HepG2 (cell line): ENCODE results near the gene CD34. TPM values are rescaled to one million over a fixed set of nuclear protein-coding genes. Genes with fewer than 3 reads are reported as not detected.

Experiments used
- ATAC-seq: fragments of 200-7000 bp; cut with Tn5 transposase; 3 replicates; pipeline ENCODE4 v1.9.1; 2020; ENCODE audit warnings: mild to moderate bottlenecking, moderate library complexity
- BruUV-seq: library from RNA; stranded (reverse); fragments of 400-500 nt; replicated peaks from 2 replicates; lab custom pipeline; 2021; lab: Mats Ljungman, UMichigan
- CTCF ChIA-PET: fragments of 300-600 bp; formaldehyde crosslinking; extraction: SDS; loops from one replicate; lab custom pipeline; 2021; ENCODE audit warnings: low total read pairs, inconsistent platforms, low intra/inter-chr PET ratio; lab: Yijun Ruan, JAX
- POLR2A ChIA-PET: fragments of 350-600 bp; sonication (Branson Sonifier 250); formaldehyde crosslinking; loops from one replicate; lab custom pipeline; 2020; ENCODE audit warnings: antibody characterized with exemption, inconsistent platforms; lab: Yijun Ruan, JAX
- DNase-seq: peaks from one replicate; pipeline ENCODE4 v3.0.0-alpha.2; 2015; ENCODE audit warnings: low spot score
- FAIRE-seq: peaks from 3 replicates; lab custom pipeline; 2011; peaks lifted over from hg19 to GRCh38; lab: Jason Lieb, UNC
- H2AFZ ChIP-seq: one replicate; pipeline ENCODE4 v1.6.1; 2011; ENCODE audit warnings: low read length, inconsistent platforms
- H3K27ac ChIP-seq: fragments of 300-600 bp; 3 replicates; pipeline ENCODE4 v1.8.0; 2011; ENCODE audit warnings: mixed run types, mild to moderate bottlenecking, mixed read lengths, low read length, inconsistent platforms; ENCODE audit not compliant: insufficient read depth; ENCODE audit errors: extremely low read length
- H3K27me3 ChIP-seq, 2 experiments: fragments of 200-600 bp in 1 of 2; 2 replicates in 1 of 2; 3 replicates in 1 of 2; pipeline versions ENCODE4 v1.6.0 to v1.8.0; 2011; ENCODE audit warnings: low read length in 2 of 2, mild to moderate bottlenecking in 2 of 2, moderate library complexity in 2 of 2, inconsistent platforms in 1 of 2; ENCODE audit not compliant: insufficient read depth in 2 of 2, control insufficient read depth in 1 of 2
- H3K36me3 ChIP-seq, 2 experiments: fragments of 200-600 bp in 1 of 2; replicated peaks in 1 of 2; 2 replicates in 1 of 2; 3 replicates in 1 of 2; pipeline versions ENCODE4 v1.5.1 to v1.8.0; 2011; ENCODE audit warnings: low read length in 2 of 2, inconsistent platforms in 1 of 2; ENCODE audit not compliant: insufficient read depth in 2 of 2, control insufficient read depth in 1 of 2
- H3K4me1 ChIP-seq: 2 replicates; pipeline ENCODE4 v1.5.1; 2012; ENCODE audit warnings: low read length, inconsistent platforms; ENCODE audit not compliant: insufficient read depth
- H3K4me2 ChIP-seq: 2 replicates; pipeline ENCODE4 v1.6.0; 2011; ENCODE audit warnings: low read depth, low read length, inconsistent platforms
- H3K4me3 ChIP-seq, 3 experiments: fragments of 200-600 bp in 1 of 3; sonication (generic), shearing (Covaris generic) in 1 of 3; replicated peaks in 1 of 3; 2 replicates each; pipeline ENCODE4 v1.5.1; 2011 to 2016; ENCODE audit warnings: low read length in 3 of 3, inconsistent platforms in 2 of 3, low read depth in 2 of 3, mild to moderate bottlenecking in 2 of 3, control low read depth in 1 of 3, mixed read lengths in 1 of 3; ENCODE audit not compliant: insufficient read depth in 1 of 3
- H3K79me2 ChIP-seq: one replicate; pipeline ENCODE4 v1.6.1; 2011; ENCODE audit warnings: low read length, inconsistent platforms; ENCODE audit not compliant: insufficient read depth
- H3K9ac ChIP-seq: 2 replicates; pipeline ENCODE4 v1.6.0; 2011; ENCODE audit warnings: mild to moderate bottlenecking, low read depth, low read length, inconsistent platforms; ENCODE audit not compliant: insufficient read depth
- H3K9me3 ChIP-seq: 2 replicates; pipeline ENCODE4 v1.5.1; 2012; ENCODE audit warnings: mild to moderate bottlenecking, low read length
- H4K20me1 ChIP-seq: 2 replicates; pipeline ENCODE4 v1.6.0; 2011; ENCODE audit warnings: inconsistent platforms, mild to moderate bottlenecking, low read length, moderate library complexity; ENCODE audit not compliant: insufficient read depth
- DNMT3B ChIP-seq: conservative IDR thresholded peaks from 2 replicates; pipeline ENCODE4 v1.6.1; 2016; ENCODE audit warnings: missing biosample characterization, control low read depth
- HHEX ChIP-seq: IDR thresholded peaks from 2 replicates; pipeline ENCODE4 v1.6.1; 2016; ENCODE audit warnings: control low read depth
- MAFK ChIP-seq, 2 experiments: IDR thresholded peaks in 1 of 2; conservative IDR thresholded peaks in 1 of 2; 2 replicates each; pipeline ENCODE4 v1.6.1; 2011; ENCODE audit warnings: improper control_type of control experiment in 2 of 2, low read length in 2 of 2
- NBN ChIP-seq: fragments of 450-650 bp; conservative IDR thresholded peaks from 2 replicates; pipeline ENCODE4 v1.6.1; 2017
- NCOR1 ChIP-seq: fragments of 200-600 bp; sonication (generic); IDR thresholded peaks from 2 replicates; pipeline ENCODE4 v1.7.0; 2017; ENCODE audit warnings: antibody characterized with exemption, low read length, borderline replicate concordance
- SNAI1 ChIP-seq: sonication (generic); formaldehyde crosslinking; IDR thresholded peaks from 2 replicates; pipeline ENCODE4 v1.5.0; 2020; ENCODE audit warnings: mild to moderate bottlenecking, missing genetic modification reagents, borderline replicate concordance
- SP1 ChIP-seq, 2 experiments: fragments of 450-650 bp in 1 of 2; sonication (generic) in 1 of 2; formaldehyde crosslinking in 1 of 2; IDR thresholded peaks; 2 replicates each; pipeline versions ENCODE4 v1.4.0 to v1.6.1; 2016 to 2020; ENCODE audit warnings: missing genetic modification reagents in 1 of 2
- ZNF101 ChIP-seq: sonication (generic); formaldehyde crosslinking; IDR thresholded peaks from 2 replicates; pipeline ENCODE4 v1.4.0; 2020; ENCODE audit warnings: mild to moderate bottlenecking, low read depth, missing genetic modification reagents, borderline replicate concordance
- ZNF34 ChIP-seq: sonication (generic); formaldehyde crosslinking; IDR thresholded peaks from 2 replicates; pipeline ENCODE4 v1.4.0; 2020; ENCODE audit warnings: mild to moderate bottlenecking, missing genetic modification reagents, borderline replicate concordance
- ZNF616 ChIP-seq: sonication (generic); formaldehyde crosslinking; IDR thresholded peaks from 2 replicates; pipeline ENCODE4 v1.5.0; 2020; ENCODE audit warnings: low read depth, mild to moderate bottlenecking, missing genetic modification reagents
- WGBS: methylation state at CpG from one replicate; pipeline ENCODE4 v1.1.6; 2017; ENCODE audit warnings: low lambda C conversion rate; 5-methylcytosine and 5-hydroxymethylcytosine counted together
- in situ Hi-C: cut with HindIII; loops from 2 replicates; pipeline ENCODE4 v1.10.0; 2017; ENCODE audit warnings: low pct_unique_long_range_greater_than_20kb; ENCODE audit not compliant: extremely low pct_ligation_motif_present
- intact Hi-C: fragments of 100-400 bp; cut with micrococcal nuclease; formaldehyde crosslinking; loops from one replicate; pipeline ENCODE4 v1.10.0; 2022; ENCODE audit not compliant: unreplicated experiment
- polyA plus RNA-seq, 8 experiments: library from polyadenylated mRNA; depleted of rRNA in 3 of 8; stranded (reverse) in 7 of 8; unstranded in 1 of 8; fragments of >200 nt; fragmentation: Illumina TruSeq in 4 of 8; extraction: Trizol in 4 of 8; gene quantifications; 2 replicates each; pipeline versions ENCODE4 v1.2.1 to v1.2.3, GENCODE V29; 2011 to 2016; ENCODE audit warnings: low read depth in 4 of 8, missing spikeins in 1 of 8, mixed read lengths in 1 of 8; ENCODE audit not compliant: insufficient read depth in 1 of 8
- total RNA-seq, 5 experiments: library from RNA; depleted of rRNA; stranded (reverse); fragments of >200 nt; fragmentation: Illumina TruSeq; extraction: Trizol; gene quantifications; 2 replicates each; pipeline ENCODE4 v1.2.3, GENCODE V29; 2016; ENCODE audit warnings: low read depth in 1 of 5
- TF ChIP-seq, protein P1 (sequence below): sonication (generic); formaldehyde crosslinking; IDR thresholded peaks from 2 replicates; pipeline ENCODE4 v1.4.0; 2020; ENCODE audit warnings: missing genetic modification reagents

Gene CD34
- total and polyA plus RNA-seq, 2 of the 13 experiments (the other 11 are each of a cell fraction or from before 2014, with no cell fraction given): not detected

DNA sequence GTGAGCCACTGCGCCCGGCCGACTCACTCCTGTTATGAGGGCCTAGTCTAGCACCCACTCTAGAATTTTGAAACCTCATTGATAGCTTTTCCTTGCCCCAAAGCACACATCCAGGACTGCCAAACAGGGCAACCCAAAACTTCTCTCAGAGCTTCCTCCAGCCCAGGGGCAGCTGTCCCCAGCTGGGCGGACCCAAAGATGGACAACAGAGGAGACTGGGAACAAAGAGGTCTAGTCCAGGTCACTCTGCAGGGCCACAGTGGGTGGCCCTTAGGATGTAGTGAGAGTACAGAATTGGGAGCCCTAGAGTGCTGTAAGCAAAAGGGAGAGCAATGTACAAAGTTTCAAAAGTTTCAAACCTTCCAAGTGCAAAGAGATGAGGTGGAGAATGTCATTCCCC is 1.2 kb downstream of the CD34 start:
- ChIA-PET POLR2A (no interaction called here), CTCF (no interaction called here)
- Histone ChIP-seq H4K20me1 (no peaks in the 10 kb centered on the region), H2AFZ (no peak overlapping the region), H3K4me1 (no peaks in the 10 kb centered on the region), H3K9me3 (no peaks in the 10 kb centered on the region), H3K79me2 (no peaks in the 10 kb centered on the region), H3K27ac (no peak overlapping the region), H3K27me3 (peaks cover 5 to 46% of the 10 kb centered on the region in 2 experiments; a peak in 3 of 5 replicates), H3K4me3 (no peak overlapping the region), H3K9ac (no peak overlapping the region), H3K36me3 (no peaks in the 10 kb centered on the region), H3K4me2 (no peak overlapping the region)
- DNase-seq (no peak), ATAC-seq (no peak), FAIRE-seq (no peak)
- WGBS: 0% methylated on average over 1 of the region's 4 CpGs
- BruUV-seq: no TSS peak
- in situ Hi-C loops (no loop called here), intact Hi-C loops (no loop called here)
- TF ChIP-seq NCOR1: no peak

DNA sequence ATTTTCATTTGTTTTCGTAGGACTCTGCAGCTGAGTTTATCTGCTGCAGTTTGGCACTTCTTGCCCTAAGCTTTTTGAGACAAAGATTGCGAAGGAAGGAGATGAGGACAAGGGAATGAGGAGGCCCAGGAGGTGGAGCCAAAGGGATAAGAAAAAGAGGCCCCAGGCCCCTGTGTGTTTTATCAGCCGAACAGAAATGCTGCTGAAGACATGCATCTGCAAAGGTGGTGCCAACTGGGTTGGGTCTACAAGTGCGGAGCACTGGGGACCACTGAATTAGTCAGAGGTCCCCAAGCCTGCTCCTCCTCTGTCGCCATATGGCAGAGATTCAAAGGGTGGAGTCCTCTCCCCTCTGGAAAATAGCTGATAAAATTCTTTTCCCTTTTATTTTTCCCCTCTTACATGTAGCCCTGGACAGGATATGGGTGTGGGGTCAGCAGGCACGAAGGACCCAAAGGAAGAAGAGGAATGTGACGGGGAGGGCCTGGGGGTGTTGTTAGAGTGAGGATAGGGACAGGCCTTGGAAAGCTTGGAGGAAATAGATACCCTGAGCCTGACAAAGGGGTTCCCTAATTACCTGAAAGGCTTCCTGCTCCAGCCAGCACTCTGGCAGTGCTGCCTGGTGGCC is 2.7 kb downstream of the CD34 start:
- Histone ChIP-seq H3K9ac (no peak overlapping the region), H2AFZ (no peak overlapping the region), H4K20me1 (no peaks in the 10 kb centered on the region), H3K9me3 (no peaks in the 10 kb centered on the region), H3K36me3 (no peaks in the 10 kb centered on the region), H3K4me2 (no peak overlapping the region), H3K79me2 (no peaks in the 10 kb centered on the region), H3K27me3 (peaks cover 4 to 43% of the 10 kb centered on the region in 2 experiments; a peak in 3 of 5 replicates), H3K4me1 (no peaks in the 10 kb centered on the region), H3K4me3 (no peak overlapping the region), H3K27ac (no peak overlapping the region)
- intact Hi-C loops (no loop called here), in situ Hi-C loops (no loop called here)
- DNase-seq (no peak), FAIRE-seq (no peak), ATAC-seq (no peak)
- POLR2A ChIA-PET: no interaction called here
- CTCF ChIA-PET: no interaction called here
- no TSS peak for BruUV-seq
- 9% methylated on average over 7 of the region's 7 CpGs for WGBS
- TF ChIP-seq HHEX (CRISPR knock-in tag) (no peak), ZNF34 (CRISPR knock-in tag) (no peak), SP1 (IDR thresholded peaks at IDR 0.05) (no peak), SP1 (CRISPR knock-in tag; IDR thresholded peaks at IDR 0.05) (no peak), DNMT3B (CRISPR knock-in tag) (no peak), ZNF616 (no peak), SNAI1 (CRISPR knock-in tag) (no peak), ZNF101 (CRISPR knock-in tag) (no peak), NBN (no peak), MAFK (conservative IDR thresholded peaks at IDR 0.05 in 1 of 2, IDR thresholded peaks at IDR 0.05 in 1 of 2; ENCODE audit: low read length in 2 of 2) (no peak)
- TF ChIP-seq, protein P1, sequence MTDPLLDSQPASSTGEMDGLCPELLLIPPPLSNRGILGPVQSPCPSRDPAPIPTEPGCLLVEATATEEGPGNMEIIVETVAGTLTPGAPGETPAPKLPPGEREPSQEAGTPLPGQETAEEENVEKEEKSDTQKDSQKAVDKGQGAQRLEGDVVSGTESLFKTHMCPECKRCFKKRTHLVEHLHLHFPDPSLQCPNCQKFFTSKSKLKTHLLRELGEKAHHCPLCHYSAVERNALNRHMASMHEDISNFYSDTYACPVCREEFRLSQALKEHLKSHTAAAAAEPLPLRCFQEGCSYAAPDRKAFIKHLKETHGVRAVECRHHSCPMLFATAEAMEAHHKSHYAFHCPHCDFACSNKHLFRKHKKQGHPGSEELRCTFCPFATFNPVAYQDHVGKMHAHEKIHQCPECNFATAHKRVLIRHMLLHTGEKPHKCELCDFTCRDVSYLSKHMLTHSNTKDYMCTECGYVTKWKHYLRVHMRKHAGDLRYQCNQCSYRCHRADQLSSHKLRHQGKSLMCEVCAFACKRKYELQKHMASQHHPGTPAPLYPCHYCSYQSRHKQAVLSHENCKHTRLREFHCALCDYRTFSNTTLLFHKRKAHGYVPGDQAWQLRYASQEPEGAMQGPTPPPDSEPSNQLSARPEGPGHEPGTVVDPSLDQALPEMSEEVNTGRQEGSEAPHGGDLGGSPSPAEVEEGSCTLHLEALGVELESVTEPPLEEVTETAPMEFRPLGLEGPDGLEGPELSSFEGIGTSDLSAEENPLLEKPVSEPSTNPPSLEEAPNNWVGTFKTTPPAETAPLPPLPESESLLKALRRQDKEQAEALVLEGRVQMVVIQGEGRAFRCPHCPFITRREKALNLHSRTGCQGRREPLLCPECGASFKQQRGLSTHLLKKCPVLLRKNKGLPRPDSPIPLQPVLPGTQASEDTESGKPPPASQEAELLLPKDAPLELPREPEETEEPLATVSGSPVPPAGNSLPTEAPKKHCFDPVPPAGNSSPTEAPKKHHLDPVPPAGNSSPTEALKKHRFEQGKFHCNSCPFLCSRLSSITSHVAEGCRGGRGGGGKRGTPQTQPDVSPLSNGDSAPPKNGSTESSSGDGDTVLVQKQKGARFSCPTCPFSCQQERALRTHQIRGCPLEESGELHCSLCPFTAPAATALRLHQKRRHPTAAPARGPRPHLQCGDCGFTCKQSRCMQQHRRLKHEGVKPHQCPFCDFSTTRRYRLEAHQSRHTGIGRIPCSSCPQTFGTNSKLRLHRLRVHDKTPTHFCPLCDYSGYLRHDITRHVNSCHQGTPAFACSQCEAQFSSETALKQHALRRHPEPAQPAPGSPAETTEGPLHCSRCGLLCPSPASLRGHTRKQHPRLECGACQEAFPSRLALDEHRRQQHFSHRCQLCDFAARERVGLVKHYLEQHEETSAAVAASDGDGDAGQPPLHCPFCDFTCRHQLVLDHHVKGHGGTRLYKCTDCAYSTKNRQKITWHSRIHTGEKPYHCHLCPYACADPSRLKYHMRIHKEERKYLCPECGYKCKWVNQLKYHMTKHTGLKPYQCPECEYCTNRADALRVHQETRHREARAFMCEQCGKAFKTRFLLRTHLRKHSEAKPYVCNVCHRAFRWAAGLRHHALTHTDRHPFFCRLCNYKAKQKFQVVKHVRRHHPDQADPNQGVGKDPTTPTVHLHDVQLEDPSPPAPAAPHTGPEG (CRISPR knock-in tag): no peak
